ENCODE data around the gene STT3B.

GRCh38 chr3:31664031-31664430 lies 131.3 kb downstream of the STT3B start:
- TF ChIP-seq CTCF (IDR thresholded peaks at IDR 0.05): no peak
- TF ChIP-seq POLR2AphosphoS5 (IDR thresholded peaks at IDR 0.05; ENCODE audit: low read depth, low read length): no peak
- TF ChIP-seq SIN3A (IDR thresholded peaks at IDR 0.05; ENCODE audit: borderline replicate concordance, insufficient read depth, low read depth, low read length): no peak
- no peak for TF ChIP-seq REST (IDR thresholded peaks at IDR 0.05; ENCODE audit: insufficient read depth in 1 of 2, low read depth in 2 of 2, low read length in 1 of 2)

Measured in Panc1 (cell line).